HUES64 (cell line): ENCODE measurements around the gene RNF157.

Experiments
- H3K27ac ChIP-seq: 2 replicates; pipeline ENCODE4 v1.7.0; 2013; ENCODE audit warnings: low read depth, low read length, inconsistent platforms
- H3K27me3 ChIP-seq: 2 replicates; pipeline ENCODE4 v1.6.1; 2013; ENCODE audit warnings: mild to moderate bottlenecking, low read length; ENCODE audit not compliant: insufficient read depth
- H3K36me3 ChIP-seq: 2 replicates; pipeline ENCODE4 v1.6.1; 2013; ENCODE audit warnings: mild to moderate bottlenecking, low read length; ENCODE audit not compliant: insufficient read depth
- H3K4me1 ChIP-seq: 2 replicates; pipeline ENCODE4 v1.6.1; 2013; ENCODE audit warnings: mild to moderate bottlenecking, low read length, moderate library complexity; ENCODE audit not compliant: insufficient read depth
- H3K4me3 ChIP-seq: 2 replicates; pipeline ENCODE4 v1.5.1; 2013; ENCODE audit warnings: mild to moderate bottlenecking, low read length, moderate library complexity
- H3K9ac ChIP-seq: 2 replicates; pipeline ENCODE4 v1.6.1; 2013; ENCODE audit warnings: mild to moderate bottlenecking, low read depth, low read length
- H3K9me3 ChIP-seq: 2 replicates; pipeline ENCODE4 v1.6.1; 2013; ENCODE audit warnings: low read depth, low read length; ENCODE audit not compliant: insufficient read depth
- WGBS: fragments of 150-250, 120-280 bp; methylation state at CpG from one replicate; pipeline ENCODE4 v1.1.7; 2013; ENCODE audit warnings: missing lambda C conversion rate; 5-methylcytosine and 5-hydroxymethylcytosine counted together

Gene RNF157

DNA sequence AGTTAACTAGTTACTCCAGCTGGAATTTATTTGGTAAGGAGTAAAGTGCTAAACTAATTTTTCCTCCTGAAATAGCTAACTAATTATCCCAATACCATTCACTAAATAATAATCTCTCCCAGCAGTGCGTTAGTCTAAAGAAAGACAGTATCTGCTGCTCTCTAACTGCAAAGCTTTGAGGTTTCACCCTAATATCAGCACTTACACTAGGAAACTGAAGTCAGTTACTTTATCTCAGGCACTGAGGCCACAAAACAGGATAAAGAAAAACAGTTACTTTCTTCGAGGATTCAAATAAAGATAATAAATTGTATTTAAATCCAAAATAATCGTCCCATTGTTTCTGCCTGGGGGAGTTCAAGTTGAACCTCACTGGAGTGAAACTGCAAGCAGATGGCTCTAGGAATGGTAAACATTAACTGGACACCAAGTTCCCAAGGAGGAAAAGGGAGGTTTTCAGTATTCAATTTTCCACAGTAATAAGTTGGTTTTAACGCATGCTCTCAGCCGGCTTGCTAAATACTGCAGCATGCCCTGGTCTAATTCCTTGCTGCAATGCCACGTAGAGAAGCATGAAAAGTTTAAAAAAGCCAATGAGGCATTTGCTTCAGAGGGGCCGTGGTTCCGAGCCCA lies 79.3 kb downstream of the RNF157 start:
- H3K27me3 ChIP-seq: no peaks in the 10 kb centered on the region
- no peak overlapping the region for H3K27ac ChIP-seq
- H3K36me3 ChIP-seq: no peaks in the 10 kb centered on the region
- peaks cover 10% of the 10 kb centered on the region for H3K4me1 ChIP-seq
- no peaks in the 10 kb centered on the region for H3K9me3 ChIP-seq
- H3K4me3 ChIP-seq: no peak overlapping the region
- H3K9ac ChIP-seq: no peak overlapping the region
- WGBS: 95% methylated on average over 7 of the region's 8 CpGs

DNA sequence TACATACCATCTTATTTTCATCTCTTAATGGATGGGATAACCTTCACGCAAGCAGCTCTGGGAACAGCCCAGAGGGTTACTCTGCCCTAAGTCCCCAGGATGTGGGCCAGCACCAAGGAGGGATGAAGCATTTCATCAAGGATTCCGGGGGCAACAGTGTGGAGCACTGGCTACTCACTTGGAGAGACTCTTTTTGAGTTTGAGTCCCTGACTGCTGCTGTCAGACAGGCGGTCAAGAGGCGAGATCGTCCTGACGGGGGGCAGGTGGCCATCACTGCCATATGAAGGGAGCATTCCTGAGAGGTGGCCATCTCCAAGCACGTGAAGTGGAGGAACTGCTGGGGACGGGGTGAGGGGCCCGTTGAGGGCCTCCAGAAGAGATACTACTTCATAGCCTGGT lies 81.1 kb downstream of the RNF157 start:
- 92% methylated on average over 9 of the region's 9 CpGs for WGBS
- H3K9me3 ChIP-seq: no peaks in the 10 kb centered on the region
- H3K4me3 ChIP-seq: no peak overlapping the region
- no peak overlapping the region for H3K27ac ChIP-seq
- no peaks in the 10 kb centered on the region for H3K36me3 ChIP-seq
- H3K4me1 ChIP-seq: peaks cover 4% of the 10 kb centered on the region; the same call in 1 of the 2 replicates
- no peaks in the 10 kb centered on the region for H3K27me3 ChIP-seq
- no peak overlapping the region for H3K9ac ChIP-seq

DNA sequence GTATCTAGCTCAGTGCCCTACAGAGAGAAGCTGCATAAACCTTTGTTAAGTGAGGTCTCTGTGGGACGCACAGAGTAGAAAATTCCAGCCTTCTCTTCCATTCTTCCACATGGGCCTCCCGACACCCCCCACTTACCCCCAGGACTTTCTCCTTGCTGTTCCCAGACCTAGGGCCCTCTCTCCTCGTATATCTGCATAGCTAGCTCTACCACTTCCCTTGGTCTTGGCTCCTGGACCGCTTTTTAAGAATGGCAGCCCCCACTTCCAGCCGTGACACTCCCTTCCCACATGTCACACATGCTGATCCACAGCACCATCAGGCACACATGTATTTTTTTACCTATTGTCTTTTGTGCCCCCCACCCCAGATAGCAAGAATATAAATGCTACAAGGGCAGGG lies 82.5 kb downstream of the RNF157 start:
- no peak overlapping the region for H3K9ac ChIP-seq
- no peak overlapping the region for H3K27ac ChIP-seq
- no peaks in the 10 kb centered on the region for H3K36me3 ChIP-seq
- H3K4me3 ChIP-seq: no peak overlapping the region
- peaks cover 10% of the 10 kb centered on the region for H3K4me1 ChIP-seq
- 90% methylated on average over 5 of the region's 5 CpGs for WGBS
- no peaks in the 10 kb centered on the region for H3K9me3 ChIP-seq
- no peaks in the 10 kb centered on the region for H3K27me3 ChIP-seq

DNA sequence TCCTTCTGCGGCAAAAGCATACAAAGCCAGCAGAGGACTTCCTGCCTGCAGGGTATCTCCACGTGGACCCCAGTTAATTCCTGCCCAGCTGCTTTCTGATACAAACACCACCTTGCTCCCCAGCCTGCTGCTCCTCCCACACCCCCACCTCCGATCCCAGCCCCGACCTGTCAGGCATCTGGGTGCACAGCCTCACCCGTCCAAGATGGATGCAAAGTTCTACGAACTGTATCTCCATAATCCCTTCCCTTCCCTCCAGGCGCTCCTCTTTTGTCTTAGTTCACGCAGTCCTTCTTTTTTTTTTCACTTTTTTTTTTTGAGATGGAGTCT lies 83.7 kb downstream of the RNF157 start:
- 79% methylated on average over 8 of the region's 8 CpGs for WGBS
- H3K27ac ChIP-seq: no peak overlapping the region

DNA sequence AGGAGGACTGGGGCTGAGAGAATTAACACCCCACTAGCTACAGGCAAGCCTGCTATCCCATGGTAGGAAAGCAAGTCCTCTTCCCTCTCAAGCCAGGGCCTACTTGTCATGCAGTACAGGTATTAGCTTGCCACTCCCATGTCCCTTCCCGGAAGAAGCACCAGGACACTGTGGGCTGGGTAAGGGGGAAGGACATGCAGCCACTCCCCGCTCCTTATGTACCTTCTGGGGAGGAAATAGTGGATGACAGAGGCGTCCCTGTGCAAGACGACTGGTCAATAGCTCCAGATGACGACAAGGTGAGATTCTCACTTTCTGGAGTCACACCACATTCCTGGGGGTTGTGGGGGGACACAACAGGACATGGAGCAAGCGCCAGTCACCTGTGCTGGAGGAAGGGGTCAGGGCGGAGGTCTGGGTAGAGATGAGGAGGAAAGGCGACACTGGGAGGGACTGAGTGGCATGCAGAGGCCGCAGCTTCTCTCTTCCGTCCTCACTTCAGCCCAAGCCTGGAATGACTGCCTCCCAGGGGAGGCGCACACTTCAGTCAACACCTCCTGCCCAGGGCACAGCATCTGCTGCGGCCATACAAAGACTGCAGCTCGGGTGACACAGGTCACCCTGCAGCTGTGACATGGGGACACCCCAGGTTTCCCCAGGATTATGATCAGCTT lies 84.2 kb downstream of the RNF157 start:
- Histone ChIP-seq H3K4me3 (no peak overlapping the region), H3K4me1 (peaks cover 10% of the 10 kb centered on the region), H3K27me3 (no peaks in the 10 kb centered on the region), H3K9ac (no peak overlapping the region), H3K27ac (no peak overlapping the region), H3K9me3 (no peaks in the 10 kb centered on the region), H3K36me3 (no peaks in the 10 kb centered on the region)
- 80% methylated on average over 13 of the region's 13 CpGs for WGBS

More for the DNA sequence above, 83.7 kb downstream of the RNF157 start:
- Histone ChIP-seq H3K9me3 (no peaks in the 10 kb centered on the region), H3K4me1 (peaks cover 10% of the 10 kb centered on the region), H3K27me3 (no peaks in the 10 kb centered on the region), H3K9ac (no peak overlapping the region), H3K36me3 (no peaks in the 10 kb centered on the region), H3K4me3 (no peak overlapping the region)

DNA sequence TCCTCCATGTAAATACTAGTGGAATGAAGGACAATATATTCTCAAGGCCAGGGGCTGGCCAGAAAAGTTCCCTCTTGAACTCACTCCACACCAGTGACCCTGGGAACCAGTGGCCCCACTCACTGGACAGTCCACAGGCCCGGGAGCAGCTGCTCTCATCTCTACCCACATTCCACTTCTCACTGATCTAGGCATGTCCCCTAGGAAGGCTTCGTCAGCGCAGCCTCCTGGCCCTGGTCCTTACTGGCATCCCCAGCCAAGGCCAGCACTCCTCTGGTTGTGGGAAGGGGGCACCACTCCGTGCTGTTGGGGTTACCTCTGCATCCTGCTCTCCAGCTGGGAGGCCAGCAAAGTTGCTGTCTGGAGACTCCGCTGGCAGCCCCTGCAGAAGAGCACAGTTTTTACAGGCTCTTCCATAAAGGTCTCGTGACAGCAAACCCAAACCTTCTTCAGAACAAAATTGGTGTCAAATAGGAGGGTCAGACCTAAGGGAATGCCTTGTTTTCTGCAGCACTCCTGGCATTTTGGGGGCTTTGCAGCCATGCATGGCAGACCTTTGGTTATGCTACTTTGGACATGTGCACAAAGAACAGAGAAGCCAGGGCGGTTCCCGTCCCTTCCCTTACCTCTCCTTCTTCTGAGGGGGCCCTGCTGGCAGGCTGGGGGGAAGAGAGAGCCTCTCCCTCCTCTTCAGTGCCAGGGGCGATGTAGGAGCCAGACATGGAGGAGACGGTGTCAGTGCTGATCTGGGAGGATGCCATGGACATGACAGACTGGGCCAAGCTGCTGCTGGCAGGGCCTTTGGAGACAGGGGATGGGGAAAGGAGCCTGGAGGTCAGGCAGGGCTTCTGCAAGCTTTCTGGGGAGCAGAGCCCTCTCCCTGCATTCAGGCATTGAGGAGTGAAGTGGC lies 85.1 kb downstream of the RNF157 start:
- no peak overlapping the region for H3K9ac ChIP-seq
- H3K4me3 ChIP-seq: no peak overlapping the region
- WGBS: 93% methylated on average over 10 of the region's 10 CpGs
- no peaks in the 10 kb centered on the region for H3K9me3 ChIP-seq
- H3K4me1 ChIP-seq: peaks cover 10% of the 10 kb centered on the region
- H3K27ac ChIP-seq: no peak overlapping the region
- H3K36me3 ChIP-seq: no peaks in the 10 kb centered on the region
- no peaks in the 10 kb centered on the region for H3K27me3 ChIP-seq

DNA sequence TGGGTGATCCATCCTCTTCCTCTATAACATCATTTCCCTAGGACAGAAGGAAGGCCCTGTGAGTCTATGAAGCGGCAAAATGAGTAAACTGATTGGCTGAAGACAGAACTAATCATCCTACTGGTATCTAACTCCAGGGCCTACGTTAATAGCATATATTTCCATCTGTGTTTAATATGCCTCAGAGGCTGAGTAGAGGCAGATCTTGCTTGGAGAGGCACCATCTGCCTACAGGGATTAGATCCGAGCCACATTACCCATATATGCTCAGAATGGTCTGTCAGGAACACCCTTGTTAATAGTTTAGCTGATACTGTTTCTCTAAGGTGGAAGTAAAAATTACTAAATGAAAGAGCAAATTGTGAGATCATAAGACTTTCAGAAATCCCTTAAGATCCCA lies 86.0 kb downstream of the RNF157 start:
- Histone ChIP-seq H3K4me3 (no peak overlapping the region), H3K27ac (no peak overlapping the region), H3K9me3 (no peaks in the 10 kb centered on the region), H3K9ac (no peak overlapping the region), H3K4me1 (peaks cover 10% of the 10 kb centered on the region), H3K27me3 (no peaks in the 10 kb centered on the region), H3K36me3 (no peaks in the 10 kb centered on the region)
- WGBS: 74% methylated on average over 3 of the region's 3 CpGs

DNA sequence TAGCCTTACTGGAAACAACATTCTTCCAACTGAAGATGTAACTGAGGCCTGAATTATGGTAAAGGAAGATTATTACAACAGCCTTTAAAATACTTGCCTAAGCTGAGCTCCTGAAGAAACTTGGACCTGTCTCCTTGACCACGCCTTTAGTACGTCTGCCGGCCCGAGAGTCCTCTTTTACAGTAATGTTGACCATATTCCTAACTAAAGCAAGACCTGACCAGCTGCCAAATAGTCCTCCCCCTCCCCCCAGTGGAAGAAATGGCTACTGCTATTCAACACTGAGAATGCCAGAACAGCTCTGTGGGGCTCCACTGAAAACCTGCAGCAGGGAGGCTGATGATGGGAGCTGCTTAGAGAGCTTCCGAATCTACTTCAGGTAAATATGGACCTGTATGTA lies 86.7 kb downstream of the RNF157 start:
- 82% methylated on average over 5 of the region's 5 CpGs for WGBS

DNA sequence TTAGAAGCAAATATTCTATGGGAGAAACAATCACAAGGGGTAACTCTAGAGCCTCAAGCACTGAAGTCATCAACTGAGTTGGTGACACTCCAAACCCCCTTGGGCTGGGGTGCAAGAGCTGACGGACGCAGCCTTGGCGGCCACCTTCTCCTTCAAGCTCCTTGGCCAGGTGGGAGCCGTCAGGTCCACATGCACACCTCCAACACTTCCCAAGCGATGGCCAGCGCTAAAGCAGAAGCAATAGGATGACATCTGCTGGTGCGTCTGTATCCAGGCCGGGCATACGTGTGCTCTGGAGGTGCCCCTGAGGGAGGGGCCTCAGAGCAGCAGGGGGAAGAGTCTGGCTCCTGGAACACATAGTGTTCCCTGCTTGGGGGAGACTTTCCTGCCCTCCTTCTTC lies 87.1 kb downstream of the RNF157 start:
- Histone ChIP-seq H3K27ac (no peak overlapping the region), H3K4me3 (no peak overlapping the region), H3K9ac (no peak overlapping the region), H3K4me1 (peaks cover 10% of the 10 kb centered on the region), H3K36me3 (no peaks in the 10 kb centered on the region), H3K27me3 (no peaks in the 10 kb centered on the region), H3K9me3 (no peaks in the 10 kb centered on the region)
- 76% methylated on average over 9 of the region's 9 CpGs for WGBS

More for the DNA sequence above, 86.7 kb downstream of the RNF157 start:
- Histone ChIP-seq H3K4me3 (no peak overlapping the region), H3K9ac (no peak overlapping the region), H3K27me3 (no peaks in the 10 kb centered on the region), H3K27ac (no peak overlapping the region), H3K9me3 (no peaks in the 10 kb centered on the region), H3K4me1 (peaks cover 10% of the 10 kb centered on the region), H3K36me3 (no peaks in the 10 kb centered on the region)

DNA sequence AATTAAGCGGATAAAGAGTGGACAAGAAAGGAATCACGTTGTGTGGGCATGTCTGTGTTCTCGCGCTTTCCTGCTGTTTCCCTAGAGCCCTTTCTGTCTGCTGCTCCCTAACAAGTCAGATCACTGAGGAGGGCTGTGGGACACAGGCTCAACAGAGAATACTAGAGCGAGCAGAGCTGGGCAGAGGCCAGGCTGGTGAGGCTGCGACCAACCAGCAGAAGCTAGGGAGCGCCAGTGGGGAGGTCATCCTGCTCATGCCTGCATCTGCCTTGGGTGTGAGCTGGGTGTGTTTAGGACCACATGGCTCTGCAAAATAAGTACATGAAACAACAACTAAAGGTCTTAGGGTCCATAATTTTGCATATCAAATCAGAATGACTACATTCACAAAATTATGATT lies 87.7 kb downstream of the RNF157 start:
- no peak overlapping the region for H3K4me3 ChIP-seq
- H3K9me3 ChIP-seq: no peaks in the 10 kb centered on the region
- H3K27ac ChIP-seq: no peak overlapping the region
- H3K4me1 ChIP-seq: peaks cover 10% of the 10 kb centered on the region
- H3K9ac ChIP-seq: no peak overlapping the region
- H3K27me3 ChIP-seq: no peaks in the 10 kb centered on the region
- WGBS: 83% methylated on average over 7 of the region's 7 CpGs
- no peaks in the 10 kb centered on the region for H3K36me3 ChIP-seq

DNA sequence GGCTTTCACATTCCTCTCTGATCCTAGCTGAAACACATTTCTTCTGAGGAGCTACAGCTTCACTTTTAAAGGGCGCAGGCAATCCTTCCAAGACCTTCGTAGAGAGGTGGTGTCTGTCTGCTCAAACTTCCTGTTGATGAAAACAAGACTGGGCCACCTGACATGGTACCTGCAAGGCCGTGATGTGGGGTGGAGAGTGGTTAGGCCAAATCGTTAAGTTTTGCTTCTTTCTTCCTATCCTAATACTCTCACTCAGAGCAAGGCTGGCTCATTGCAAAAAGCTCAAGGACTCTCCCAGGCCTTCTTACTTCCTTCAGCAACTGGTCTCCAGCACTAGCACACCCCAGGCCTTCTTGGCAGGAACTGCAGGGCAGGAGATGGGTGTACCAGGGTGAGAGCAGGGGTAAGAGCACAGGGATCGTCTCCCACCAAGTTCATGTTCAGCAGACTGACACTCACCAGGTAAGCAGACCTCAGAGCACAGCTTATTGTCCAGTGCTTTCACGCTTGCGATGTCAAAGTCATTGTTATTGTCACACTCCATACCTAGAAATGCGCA lies 88.3 kb downstream of the RNF157 start:
- 92% methylated on average over 8 of the region's 8 CpGs for WGBS
- Histone ChIP-seq H3K36me3 (no peaks in the 10 kb centered on the region), H3K4me1 (peaks cover 10% of the 10 kb centered on the region), H3K27ac (no peak overlapping the region), H3K9ac (no peak overlapping the region), H3K27me3 (no peaks in the 10 kb centered on the region), H3K9me3 (no peaks in the 10 kb centered on the region), H3K4me3 (no peak overlapping the region)
